Calu3 (cell line): ENCODE data around the gene SYCP2. TPM values are rescaled to one million over a fixed set of nuclear protein-coding genes. Genes with fewer than 3 reads are reported as not detected.

ENCODE experiments used
- BruUV-seq: library from RNA; stranded (reverse); fragments of 400-500 nt; replicated peaks from 2 replicates; lab custom pipeline; 2021; lab: Mats Ljungman, UMichigan
- CTCF ChIA-PET: fragments of 300-600 bp; sonication (Branson Sonifier 250); formaldehyde crosslinking; loops from one replicate; lab custom pipeline; 2022; ENCODE audit warnings: antibody characterized with exemption; lab: Charles Lee
- DNase-seq: peaks from one replicate; pipeline ENCODE4 v3.0.0; 2022
- H3K27ac Mint-ChIP-seq: one replicate; pipeline ENCODE4 v1.8.0; 2022; ENCODE audit warnings: mixed read lengths; ENCODE audit not compliant: unreplicated experiment
- H3K27me3 Mint-ChIP-seq: one replicate; pipeline ENCODE4 v1.8.0; 2022; ENCODE audit warnings: mixed read lengths; ENCODE audit not compliant: unreplicated experiment
- H3K36me3 Mint-ChIP-seq: one replicate; pipeline ENCODE4 v1.8.0; 2022; ENCODE audit warnings: mild to moderate bottlenecking, moderate library complexity, mixed read lengths; ENCODE audit not compliant: insufficient read depth, unreplicated experiment
- H3K4me1 Mint-ChIP-seq: one replicate; pipeline ENCODE4 v1.8.0; 2022; ENCODE audit warnings: mild to moderate bottlenecking, low read depth, mixed read lengths; ENCODE audit not compliant: unreplicated experiment
- H3K4me3 Mint-ChIP-seq: one replicate; pipeline ENCODE4 v1.8.0; 2022; ENCODE audit warnings: mild to moderate bottlenecking, low read depth, moderate library complexity, mixed read lengths; ENCODE audit not compliant: unreplicated experiment
- H3K9me3 Mint-ChIP-seq: one replicate; pipeline ENCODE4 v1.8.0; 2022; ENCODE audit warnings: low read depth, mixed read lengths; ENCODE audit not compliant: unreplicated experiment
- CTCF ChIP-seq: fragments of 200-600 bp; IDR thresholded peaks from one replicate; pipeline ENCODE4 v1.8.0; 2022; ENCODE audit warnings: antibody characterized with exemption; ENCODE audit not compliant: unreplicated experiment
- intact Hi-C: fragments of 100-400 bp; cut with micrococcal nuclease; formaldehyde crosslinking; loops from one replicate; pipeline ENCODE4 v1.10.0; 2022; ENCODE audit not compliant: unreplicated experiment
- total RNA-seq: library from RNA; stranded (reverse); gene quantifications from 2 replicates; pipeline ENCODE4 v1.2.3, GENCODE V29; 2022

The SYCP2 gene
- total RNA-seq, 1 experiment from 2014 or later, result 56.0 TPM

GRCh38 chr20:59827138-59828056 is 106.0 kb downstream of the SYCP2 start:
- Mint-ChIP-seq H3K36me3 (peaks cover 24% of the 10 kb centered on the region), H3K4me1 (peaks cover 70% of the 10 kb centered on the region), H3K27me3 (no peaks in the 10 kb centered on the region), H3K27ac (peak overlapping the region; percentile 29), H3K4me3 (no peak overlapping the region), H3K9me3 (no peaks in the 10 kb centered on the region)
- intact Hi-C loops, result no loop called here
- CTCF ChIA-PET, result no interaction called here
- no peak for TF ChIP-seq CTCF
- DNase-seq, result no peak
- BruUV-seq, result no TSS peak

- Mint-ChIP-seq H3K4me3 (peak overlapping the region; percentile 8), H3K36me3 (peaks cover 20% of the 10 kb centered on the region), H3K4me1 (peaks cover 57% of the 10 kb centered on the region), H3K9me3 (no peaks in the 10 kb centered on the region), H3K27me3 (no peaks in the 10 kb centered on the region), H3K27ac (peak overlapping the region; percentile 53)
- no TSS peak for BruUV-seq
- intact Hi-C loops, result loop anchor here (2.0 kb wide), 1 partner anchor 43 kb away; no protein-coding TSS in a partner anchor
- CTCF ChIA-PET, result no interaction called here
- TF ChIP-seq CTCF, result no peak
- DNase-seq, result peak; percentile 93
Observed at GRCh38 chr20:59825944-59826759, 107.3 kb downstream of the SYCP2 start.

- CTCF ChIA-PET, result no interaction called here
- intact Hi-C loops, result loop anchor here (2.0 kb wide), 1 partner anchor 43 kb away; no protein-coding TSS in a partner anchor
Observed at GRCh38 chr20:59825563-59825920, 107.9 kb downstream of the SYCP2 start.

More at GRCh38 chr20:59825563-59825920, 107.9 kb downstream of the SYCP2 start:
- Mint-ChIP-seq H3K4me1 (peaks cover 57% of the 10 kb centered on the region), H3K36me3 (peaks cover 16% of the 10 kb centered on the region), H3K9me3 (no peaks in the 10 kb centered on the region), H3K27ac (peak overlapping the region; percentile 53), H3K4me3 (peak overlapping the region; percentile 8), H3K27me3 (no peaks in the 10 kb centered on the region)
- no peak for TF ChIP-seq CTCF
- no TSS peak for BruUV-seq
- DNase-seq, result no peak
